ENCODE results near the gene FBXL4. TPM values are rescaled to one million over a fixed set of nuclear protein-coding genes. Genes with fewer than 3 reads are reported as not detected.

FBXL4 gene
- total RNA-seq, 2 experiments from 2014 or later: 14.5 to 20.9 TPM

- no peaks in the 10 kb centered on the region for H3K9me3 ChIP-seq (ENCODE audit: low read length)
- no peaks in the 10 kb centered on the region for H3K9me2 ChIP-seq (ENCODE audit: insufficient read depth, low read length)
- peaks cover 5% of the 10 kb centered on the region for H3K4me1 ChIP-seq (ENCODE audit: insufficient read depth, low read length, poor library complexity, severe bottlenecking)
- peak; percentile 52; the same call in 1 of the 2 replicates for TF ChIP-seq EZH2phosphoT487 (IDR thresholded peaks at IDR 0.05; ENCODE audit: borderline replicate concordance, low read depth, low read length)
- TF ChIP-seq, protein P1, sequence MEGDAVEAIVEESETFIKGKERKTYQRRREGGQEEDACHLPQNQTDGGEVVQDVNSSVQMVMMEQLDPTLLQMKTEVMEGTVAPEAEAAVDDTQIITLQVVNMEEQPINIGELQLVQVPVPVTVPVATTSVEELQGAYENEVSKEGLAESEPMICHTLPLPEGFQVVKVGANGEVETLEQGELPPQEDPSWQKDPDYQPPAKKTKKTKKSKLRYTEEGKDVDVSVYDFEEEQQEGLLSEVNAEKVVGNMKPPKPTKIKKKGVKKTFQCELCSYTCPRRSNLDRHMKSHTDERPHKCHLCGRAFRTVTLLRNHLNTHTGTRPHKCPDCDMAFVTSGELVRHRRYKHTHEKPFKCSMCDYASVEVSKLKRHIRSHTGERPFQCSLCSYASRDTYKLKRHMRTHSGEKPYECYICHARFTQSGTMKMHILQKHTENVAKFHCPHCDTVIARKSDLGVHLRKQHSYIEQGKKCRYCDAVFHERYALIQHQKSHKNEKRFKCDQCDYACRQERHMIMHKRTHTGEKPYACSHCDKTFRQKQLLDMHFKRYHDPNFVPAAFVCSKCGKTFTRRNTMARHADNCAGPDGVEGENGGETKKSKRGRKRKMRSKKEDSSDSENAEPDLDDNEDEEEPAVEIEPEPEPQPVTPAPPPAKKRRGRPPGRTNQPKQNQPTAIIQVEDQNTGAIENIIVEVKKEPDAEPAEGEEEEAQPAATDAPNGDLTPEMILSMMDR (conservative IDR thresholded peaks at IDR 0.05; ENCODE audit: low read length): no peak
- ChIA-PET POLR2A (interaction anchor here (0.7 kb wide), 2 partner anchors 105 to 436 kb away, joined by 3 read pairs; no protein-coding TSS in a partner anchor), CTCF (ENCODE audit: unreplicated experiment) (interaction anchor here (0.5 kb wide), 1 partner anchor 1159 kb away, joined by 3 read pairs; no protein-coding TSS in a partner anchor)
- no peak overlapping the region for H3K27ac ChIP-seq (ENCODE audit: low read depth, low read length, poor library complexity, severe bottlenecking)
- no peak overlapping the region for H2AFZ ChIP-seq (ENCODE audit: low read length)
- H3K79me2 ChIP-seq (ENCODE audit: insufficient read depth, low read depth, low read length): no peaks in the 10 kb centered on the region
- intact Hi-C loops (cut with micrococcal nuclease; ENCODE audit: unreplicated experiment): loop anchor here (10.0 kb wide), 1 partner anchor 1117 kb away; no protein-coding TSS in a partner anchor
- H3K4me3 ChIP-seq (ENCODE audit: low read depth, low read length, poor library complexity, severe bottlenecking): no peak overlapping the region
- H3K4me2 ChIP-seq (ENCODE audit: low read length): 0 out of 2 replicates have a peak overlapping the region, but pooled peaks have one; percentile 5
- no peaks in the 10 kb centered on the region; the same call in 1 of the 2 replicates for H4K20me1 ChIP-seq (ENCODE audit: insufficient read depth, low read length)
- H3K36me3 ChIP-seq (ENCODE audit: insufficient read depth, low read length): no peaks in the 10 kb centered on the region
- no TSS peak for BruUV-seq (replicated peaks)
- no peak for DNase-seq (ENCODE audit: low spot score)
Observed at GRCh38 chr6:98831057-98831958, 116.4 kb downstream of the FBXL4 start.

- no peak overlapping the region for H2AFZ ChIP-seq (ENCODE audit: low read length)
- H4K20me1 ChIP-seq (ENCODE audit: insufficient read depth, low read length): no peaks in the 10 kb centered on the region
- no peak overlapping the region for H3K27ac ChIP-seq (ENCODE audit: low read depth, low read length, poor library complexity, severe bottlenecking)
- no TSS peak for BruUV-seq (replicated peaks)
- TF ChIP-seq, protein P1 (conservative IDR thresholded peaks at IDR 0.05; ENCODE audit: low read length): no peak
- no peak for TF ChIP-seq EZH2phosphoT487 (IDR thresholded peaks at IDR 0.05; ENCODE audit: borderline replicate concordance, low read depth, low read length)
- no peak overlapping the region for H3K4me2 ChIP-seq (ENCODE audit: low read length)
- intact Hi-C loops (cut with micrococcal nuclease; ENCODE audit: unreplicated experiment): loop anchor here (10.0 kb wide), 1 partner anchor 1115 kb away; no protein-coding TSS in a partner anchor
- H3K36me3 ChIP-seq (ENCODE audit: insufficient read depth, low read length): no peaks in the 10 kb centered on the region
- H3K4me3 ChIP-seq (ENCODE audit: low read depth, low read length, poor library complexity, severe bottlenecking): no peak overlapping the region
- no peaks in the 10 kb centered on the region for H3K9me3 ChIP-seq (ENCODE audit: low read length)
- H3K9me2 ChIP-seq (ENCODE audit: insufficient read depth, low read length): no peaks in the 10 kb centered on the region
- no peak for DNase-seq (ENCODE audit: low spot score)
- no peaks in the 10 kb centered on the region for H3K79me2 ChIP-seq (ENCODE audit: insufficient read depth, low read depth, low read length)
- peaks cover under 1% of the 10 kb centered on the region for H3K4me1 ChIP-seq (ENCODE audit: insufficient read depth, low read length, poor library complexity, severe bottlenecking)
- POLR2A ChIA-PET: interaction anchor here (0.7 to 1.1 kb wide), 3 partner anchors 19 to 175 kb away, joined by 3 to 4 read pairs (median 3); no protein-coding TSS in a partner anchor
- CTCF ChIA-PET (ENCODE audit: unreplicated experiment): no interaction called here
Observed at GRCh38 chr6:98830146-98830545, 117.6 kb downstream of the FBXL4 start.
